Stimulated activated CD4-positive, alpha-beta T cell treated with anti-CD3 and anti-CD28 coated beads, Interleukin-1b, Interleukin-23, amount 100 ng/mL, for 1 hour (primary cell): ENCODE measurements around the gene DOLK.

Experiments
- DNase-seq, 2 donors: peaks; one replicate each; pipeline ENCODE4 v3.0.0-alpha.2; 2020; ENCODE audit warnings: low read depth in 2 of 2

The DOLK gene

GRCh38 chr9:128933731-128934130 lies 13.7 kb downstream of the DOLK start:
- DNase-seq: no peak

GRCh38 chr9:128929560-128929959 lies 17.8 kb downstream of the DOLK start:
- DNase-seq: no peak

DNA sequence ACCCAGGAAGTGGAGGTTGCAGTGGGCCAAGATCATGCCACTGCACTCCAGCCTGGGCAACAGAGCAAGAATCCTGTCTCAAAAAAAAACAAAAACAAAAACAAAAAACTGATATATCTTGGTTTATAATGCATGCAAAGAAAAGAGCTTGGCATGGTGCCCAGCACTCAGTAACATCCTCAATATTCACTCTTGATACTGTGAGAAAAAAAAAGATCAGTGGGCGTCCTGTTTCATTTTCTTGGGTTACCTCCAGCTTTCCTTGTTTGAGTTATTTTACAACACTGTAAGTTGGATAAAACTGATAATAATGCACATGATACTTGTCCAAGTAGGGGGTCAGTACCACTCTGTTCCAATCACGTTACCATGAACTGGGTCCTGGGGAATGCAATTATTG lies 18.8 kb downstream of the DOLK start:
- no peak for DNase-seq

DNA sequence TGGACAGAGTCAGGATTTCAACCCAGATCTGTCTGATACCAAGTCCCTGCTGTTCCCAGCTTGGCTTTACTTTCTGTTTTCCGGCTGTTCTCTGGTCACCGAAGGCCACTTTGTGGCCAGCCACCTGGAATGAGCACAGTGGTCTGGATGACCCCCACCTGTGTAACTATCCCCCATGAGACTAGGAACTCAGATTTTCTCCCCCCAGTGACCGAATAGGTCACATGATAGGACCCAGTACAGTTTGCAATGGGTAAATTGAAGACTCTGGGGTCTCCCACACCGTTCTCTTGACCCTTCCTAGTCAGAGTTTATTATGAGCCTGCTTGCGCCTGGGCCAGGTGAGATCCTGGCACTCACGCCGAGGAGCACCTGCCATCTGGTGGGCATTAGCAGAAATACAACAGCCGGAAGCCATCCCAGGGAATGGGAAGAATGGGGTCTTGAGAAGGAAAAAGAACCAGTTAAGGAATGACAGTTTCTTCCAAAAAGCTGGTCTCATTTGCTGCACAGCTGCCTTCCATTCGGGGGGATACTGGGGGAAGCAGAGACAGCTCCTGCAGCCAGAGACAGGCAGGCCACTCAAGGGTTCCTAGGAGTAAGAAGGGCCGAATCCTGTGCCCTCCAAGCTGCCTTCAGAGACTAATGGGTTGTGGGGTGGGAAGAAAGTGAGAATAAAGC lies 19.5 kb downstream of the DOLK start:
- peak in 1 of 2 donors; percentile 13 for DNase-seq

GRCh38 chr9:128923493-128923883 lies 23.9 kb downstream of the DOLK start:
- DNase-seq: no peak

- no peak for DNase-seq
These were observed 25.3 kb downstream of the DOLK start for GRCh38 chr9:128921881-128922763.

- DNase-seq: no peak
These were observed 26.9 kb downstream of the DOLK start, which contains the start of gene PHYHD1 for GRCh38 chr9:128920381-128921058. Gene PHYHD1, plus strand, starts transcription at chr9:128920982. Its CDS starts 1,342 bp downstream, at chr9:128922324.

DNA sequence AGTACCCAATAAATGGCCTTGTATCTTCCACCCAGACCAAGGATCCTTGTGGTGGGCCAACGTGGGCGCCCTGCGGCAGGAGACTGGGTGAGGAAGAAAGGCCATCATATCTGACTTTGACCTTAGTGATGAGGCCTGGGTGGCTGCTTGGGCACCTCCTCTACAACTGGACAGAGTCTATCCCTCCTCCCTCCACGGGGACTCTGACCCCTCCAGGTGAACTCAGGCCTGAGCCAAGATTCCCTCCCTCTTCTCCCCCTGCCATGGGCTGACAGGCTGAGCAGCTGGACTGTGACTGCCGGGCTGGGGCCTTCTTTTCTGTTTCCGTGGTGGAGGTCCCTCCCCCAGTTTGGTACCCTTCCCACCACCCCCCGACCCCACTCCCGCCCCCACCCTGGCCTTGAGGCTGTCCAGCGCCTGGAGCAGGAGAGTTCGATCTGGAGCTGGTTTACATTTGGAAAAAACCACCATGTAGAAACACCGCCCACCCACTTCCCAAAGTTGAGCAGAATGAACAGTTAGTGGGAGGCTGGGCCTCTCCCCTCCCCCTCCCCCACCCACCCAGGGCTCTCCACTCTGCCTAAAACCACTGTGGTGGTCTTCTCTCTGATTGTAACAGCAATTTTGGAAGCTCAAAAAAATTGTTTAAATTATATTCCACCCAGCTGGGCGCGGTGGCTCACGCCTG lies 27.9 kb downstream of the DOLK start:
- no peak for DNase-seq

DNA sequence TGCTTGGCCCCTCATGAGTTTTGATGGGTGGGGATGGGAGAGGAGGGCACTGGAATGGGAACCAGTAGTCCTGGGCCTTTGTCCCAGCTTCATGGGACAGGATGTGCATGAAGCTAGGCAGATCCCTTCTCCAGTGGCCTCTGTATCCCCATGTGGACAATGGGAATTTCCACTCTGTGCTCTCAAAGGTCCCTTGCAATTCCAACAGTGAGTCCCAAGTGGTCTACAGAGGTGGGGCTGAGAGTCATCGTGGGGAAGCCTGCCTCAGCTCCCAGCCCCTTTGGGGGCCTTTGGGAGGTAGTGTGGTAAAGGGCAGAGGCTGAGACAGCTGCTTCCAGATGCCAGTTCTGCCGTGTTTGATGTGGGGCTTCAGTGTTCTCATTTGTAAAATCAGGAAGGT lies 28.5 kb downstream of the DOLK start:
- no peak for DNase-seq

DNA sequence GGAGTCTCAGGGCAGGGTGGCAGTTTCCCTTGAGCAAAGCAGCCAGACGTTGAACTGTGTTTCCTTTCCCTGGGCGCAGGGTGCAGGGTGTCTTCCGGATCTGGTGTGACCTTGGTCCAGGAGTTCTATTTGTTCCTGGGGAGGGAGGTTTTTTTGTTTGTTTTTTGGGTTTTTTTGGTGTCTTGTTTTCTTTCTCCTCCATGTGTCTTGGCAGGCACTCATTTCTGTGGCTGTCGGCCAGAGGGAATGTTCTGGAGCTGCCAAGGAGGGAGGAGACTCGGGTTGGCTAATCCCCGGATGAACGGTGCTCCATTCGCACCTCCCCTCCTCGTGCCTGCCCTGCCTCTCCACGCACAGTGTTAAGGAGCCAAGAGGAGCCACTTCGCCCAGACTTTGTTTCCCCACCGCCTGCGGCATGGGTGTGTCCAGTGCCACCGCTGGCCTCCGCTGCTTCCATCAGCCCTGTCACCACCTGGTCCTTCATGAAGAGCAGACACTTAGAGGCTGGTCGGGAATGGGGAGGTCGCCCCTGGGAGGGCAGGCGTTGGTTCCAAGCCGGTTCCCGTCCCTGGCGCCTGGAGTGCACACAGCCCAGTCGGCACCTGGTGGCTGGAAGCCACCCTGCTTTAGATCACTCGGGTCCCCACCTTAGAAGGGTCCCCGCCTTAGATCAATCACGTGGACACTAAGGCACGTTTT lies 30.1 kb downstream of the DOLK start:
- DNase-seq: no peak

GRCh38 chr9:128916745-128917144 lies 30.7 kb downstream of the DOLK start:
- no peak for DNase-seq

- DNase-seq: no peak
These were observed 31.2 kb downstream of the DOLK start for GRCh38 chr9:128916204-128916603.

GRCh38 chr9:128913995-128914772 lies 33.2 kb downstream of the DOLK start:
- DNase-seq: no peak

DNA sequence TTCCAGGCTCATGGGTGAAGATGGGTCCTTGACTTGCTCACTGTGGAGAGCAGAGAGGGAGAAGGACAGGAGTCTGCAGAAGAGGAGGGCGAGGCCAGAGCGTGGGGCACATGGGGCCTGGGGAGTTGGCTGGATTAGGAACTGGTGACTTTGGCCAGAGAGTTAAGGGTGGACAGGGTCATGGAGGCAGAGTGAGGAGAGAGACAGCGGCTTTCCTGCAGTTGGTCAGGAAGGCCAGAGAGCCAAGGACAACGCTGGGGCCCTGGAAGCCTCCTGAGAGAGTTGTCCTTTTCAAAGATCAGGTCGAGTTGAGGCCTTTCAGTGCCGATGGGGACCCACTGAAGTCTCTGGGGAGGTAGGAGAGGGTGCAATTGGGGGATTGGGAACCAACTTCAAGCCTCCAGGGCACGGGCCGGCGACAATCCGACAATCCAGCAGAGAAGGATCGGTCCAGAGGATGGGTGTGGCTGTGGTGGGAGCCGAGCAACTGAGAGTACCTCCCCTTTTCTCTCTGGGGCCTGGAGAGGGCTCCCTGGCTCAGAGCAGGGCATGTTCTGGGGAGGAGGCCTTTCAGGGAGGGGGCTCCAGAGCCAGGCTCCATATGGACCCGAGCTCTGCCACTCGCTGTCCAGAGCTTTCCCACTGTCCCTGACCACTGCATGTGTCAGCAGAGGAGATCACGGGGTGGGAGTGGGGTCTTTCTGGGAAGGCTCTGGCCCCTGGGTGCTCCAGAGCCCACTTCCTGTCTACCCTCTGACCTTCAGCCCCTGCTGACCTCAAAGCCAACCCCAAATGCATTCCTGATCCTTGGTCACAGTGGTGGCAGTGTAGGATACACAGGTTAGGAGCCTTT lies 34.1 kb downstream of the DOLK start:
- no peak for DNase-seq

DNA sequence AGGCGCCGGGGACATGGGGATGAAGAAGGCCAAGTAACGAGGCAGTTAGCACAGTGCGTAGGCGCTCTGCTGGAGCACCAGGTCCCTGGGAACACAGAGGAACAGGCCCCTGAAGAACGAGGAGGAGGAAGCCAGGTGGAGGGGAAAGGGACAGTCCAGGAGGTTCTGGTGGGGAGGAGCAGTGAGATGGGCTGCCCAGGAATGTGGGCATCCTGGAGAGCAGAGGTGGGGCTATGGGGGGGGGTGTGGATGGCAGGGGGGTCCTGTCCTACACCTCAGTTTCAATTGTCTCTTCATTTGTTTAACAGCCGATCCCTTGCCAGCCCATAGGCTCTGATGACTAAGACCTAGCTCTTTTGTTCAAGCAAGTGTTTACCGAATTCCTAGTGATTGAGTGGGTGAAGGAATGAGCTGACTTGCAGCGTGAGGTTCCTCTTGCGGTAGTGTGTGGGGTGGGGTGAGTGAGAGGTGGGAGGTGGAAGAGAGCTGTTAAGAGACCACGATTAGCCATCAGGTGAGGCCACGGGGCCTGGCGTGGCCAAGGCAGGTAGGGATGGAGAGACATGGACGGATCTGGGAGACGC lies 35.0 kb downstream of the DOLK start:
- no peak for DNase-seq

- no peak for DNase-seq
These were observed 35.8 kb downstream of the DOLK start for GRCh38 chr9:128911529-128912035.

DNA sequence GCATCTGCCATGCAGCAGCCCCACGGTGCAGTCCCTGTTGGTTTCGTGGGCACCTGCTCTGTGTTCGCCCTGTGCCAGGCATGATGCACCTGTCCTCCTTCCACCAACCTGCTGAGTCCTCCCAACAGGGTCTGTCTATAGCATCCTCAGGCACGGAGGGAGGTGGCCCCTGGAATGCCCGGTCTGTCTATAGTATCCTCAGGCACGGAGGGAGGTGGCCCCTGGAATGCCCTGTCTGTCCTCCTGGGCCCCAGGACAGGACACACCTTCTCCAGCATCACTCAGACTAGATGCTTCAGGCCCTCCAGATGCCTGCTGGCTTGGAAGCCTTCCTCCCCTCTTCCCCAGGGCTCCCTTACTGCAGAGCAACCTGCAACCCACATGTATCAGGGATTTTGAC lies 36.5 kb downstream of the DOLK start:
- no peak for DNase-seq

DNA sequence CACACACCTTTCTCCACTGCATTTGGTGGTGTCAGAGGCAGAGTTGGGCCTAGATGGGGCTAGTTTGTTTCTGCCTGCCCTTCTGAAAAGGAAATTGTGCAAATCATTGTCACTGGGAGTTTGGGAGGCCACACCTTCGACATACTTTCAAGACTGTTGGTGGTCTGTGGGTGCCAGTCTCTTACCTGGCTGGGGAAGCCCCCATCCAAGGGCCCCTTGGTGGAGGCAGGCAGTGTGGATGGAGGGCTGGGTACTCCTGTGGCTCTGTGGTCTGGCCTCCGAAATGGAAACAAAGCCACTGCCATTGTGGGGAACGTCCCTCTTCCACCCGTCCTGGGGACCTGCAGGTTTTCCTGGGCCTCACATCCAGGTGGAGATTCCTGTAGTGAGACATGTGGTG lies 37.5 kb downstream of the DOLK start:
- DNase-seq: no peak

DNA sequence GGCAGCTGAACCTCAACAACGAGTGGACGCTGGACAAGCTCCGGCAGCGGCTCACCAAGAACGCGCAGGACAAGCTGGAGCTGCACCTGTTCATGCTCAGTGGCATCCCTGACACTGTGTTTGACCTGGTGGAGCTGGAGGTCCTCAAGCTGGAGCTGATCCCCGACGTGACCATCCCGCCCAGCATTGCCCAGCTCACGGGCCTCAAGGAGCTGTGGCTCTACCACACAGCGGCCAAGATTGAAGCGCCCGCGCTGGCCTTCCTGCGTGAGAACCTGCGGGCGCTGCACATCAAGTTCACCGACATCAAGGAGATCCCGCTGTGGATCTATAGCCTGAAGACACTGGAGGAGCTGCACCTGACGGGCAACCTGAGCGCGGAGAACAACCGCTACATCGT lies 39.0 kb downstream of the DOLK start:
- DNase-seq: no peak
